ENCODE measurements around the gene MORN5.

The MORN5 gene

DNA sequence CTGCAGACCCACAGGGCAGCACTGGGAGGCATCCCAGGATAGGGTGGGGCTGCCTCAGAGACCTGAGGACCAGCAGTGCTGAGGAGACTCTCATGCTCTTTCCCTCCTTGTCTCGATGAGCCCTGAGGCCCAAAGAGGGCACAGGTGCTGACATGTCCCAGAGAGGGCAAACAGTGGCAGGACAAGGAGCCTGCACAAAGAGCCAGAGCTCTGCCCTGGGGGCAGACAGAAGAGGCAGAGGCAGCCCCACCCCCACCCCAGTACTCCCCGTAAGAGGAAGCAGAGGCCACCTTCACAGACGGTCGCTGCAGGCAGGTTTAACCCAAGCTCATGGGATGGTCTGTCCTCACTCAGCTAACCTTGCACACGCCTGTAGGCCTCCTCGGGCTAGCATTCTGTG, 37.2 kb upstream of the MORN5 start:
- Histone ChIP-seq H3K9me3 (ENCODE audit: insufficient read depth, low read depth, low read length) (no peaks in the 10 kb centered on the region), H4K20me1 (ENCODE audit: insufficient read depth, low read length, poor library complexity, severe bottlenecking) (no peaks in the 10 kb centered on the region), H3K27me3 (ENCODE audit: insufficient read depth, low read length, poor library complexity, severe bottlenecking) (no peaks in the 10 kb centered on the region), H3K79me2 (ENCODE audit: insufficient read depth, low read length) (no peaks in the 10 kb centered on the region), H2AFZ (ENCODE audit: low read length) (no peak overlapping the region), H3K4me3 (ENCODE audit: low read length, poor library complexity, severe bottlenecking) (no peak overlapping the region), H3F3A (ENCODE audit: low read depth) (no peaks in the 10 kb centered on the region), H3K9me2 (replicated peaks; ENCODE audit: low read depth, low read length) (no peaks in the 10 kb centered on the region), H3K36me3 (ENCODE audit: insufficient read depth, low read length) (no peaks in the 10 kb centered on the region), H3K9ac (ENCODE audit: low read depth, low read length, poor library complexity, severe bottlenecking) (no peak overlapping the region), H3K4me1 (ENCODE audit: insufficient read depth, low read length, poor library complexity, severe bottlenecking) (peaks cover 7% of the 10 kb centered on the region), H3K4me2 (ENCODE audit: low read depth, low read length, poor library complexity, severe bottlenecking) (no peak overlapping the region)
- TF ChIP-seq EZH2phosphoT487 (IDR thresholded peaks at IDR 0.05; ENCODE audit: borderline replicate concordance) (no peak), CTCF (conservative IDR thresholded peaks at IDR 0.05; ENCODE audit: low read length) (no peak)

DNA sequence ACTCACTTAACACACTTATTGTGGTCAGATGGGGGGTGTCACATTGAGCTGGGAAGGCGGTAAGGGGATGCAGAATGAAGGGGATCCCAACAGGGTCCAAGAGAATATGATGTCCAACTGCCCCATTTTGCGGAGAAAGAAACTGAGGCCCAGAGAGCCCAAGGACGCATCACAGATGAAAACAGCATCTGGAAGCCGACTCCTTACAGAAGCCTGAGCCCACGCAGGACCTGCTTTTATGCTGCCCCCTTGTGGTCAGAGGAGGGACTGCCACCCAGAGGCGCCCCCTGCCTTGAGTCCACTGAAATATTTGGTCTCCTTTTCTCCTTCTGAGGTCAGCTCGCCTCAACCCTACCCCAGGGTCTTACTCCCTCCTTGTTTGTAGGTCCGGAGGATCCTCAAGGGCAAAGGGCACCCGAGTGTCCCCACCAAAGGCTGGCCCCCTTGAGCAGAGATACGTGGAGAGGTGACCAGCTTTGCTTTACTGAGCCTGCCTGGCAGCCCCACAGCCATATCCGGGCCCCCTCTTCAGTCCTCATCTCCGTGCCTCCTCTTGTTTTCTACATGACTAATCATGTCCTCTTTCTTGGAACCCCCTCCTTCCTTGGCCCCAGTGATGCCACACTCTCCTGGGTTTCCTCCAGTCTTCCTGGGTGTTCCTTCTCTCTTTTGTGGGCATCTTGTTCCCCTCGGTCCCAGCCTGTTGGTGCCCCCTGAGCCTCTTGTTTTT, 36.6 kb upstream of the MORN5 start:
- Histone ChIP-seq H3K9me3 (ENCODE audit: insufficient read depth, low read depth, low read length) (no peaks in the 10 kb centered on the region), H3K79me2 (ENCODE audit: insufficient read depth, low read length) (no peaks in the 10 kb centered on the region), H3K9me2 (replicated peaks; ENCODE audit: low read depth, low read length) (no peaks in the 10 kb centered on the region), H3K4me1 (ENCODE audit: insufficient read depth, low read length, poor library complexity, severe bottlenecking) (peaks cover 7% of the 10 kb centered on the region), H3K27me3 (ENCODE audit: insufficient read depth, low read length, poor library complexity, severe bottlenecking) (no peaks in the 10 kb centered on the region), H2AFZ (ENCODE audit: low read length) (peak overlapping the region; percentile 19; the same call in 1 of the 2 replicates), H3F3A (ENCODE audit: low read depth) (no peaks in the 10 kb centered on the region), H4K20me1 (ENCODE audit: insufficient read depth, low read length, poor library complexity, severe bottlenecking) (no peaks in the 10 kb centered on the region), H3K36me3 (ENCODE audit: insufficient read depth, low read length) (no peaks in the 10 kb centered on the region), H3K9ac (ENCODE audit: low read depth, low read length, poor library complexity, severe bottlenecking) (no peak overlapping the region), H3K4me3 (ENCODE audit: low read length, poor library complexity, severe bottlenecking) (no peak overlapping the region), H3K4me2 (ENCODE audit: low read depth, low read length, poor library complexity, severe bottlenecking) (no peak overlapping the region)
- peak; percentile 100 for TF ChIP-seq CTCF (conservative IDR thresholded peaks at IDR 0.05; ENCODE audit: low read length)
- no peak for TF ChIP-seq EZH2phosphoT487 (IDR thresholded peaks at IDR 0.05; ENCODE audit: borderline replicate concordance)

DNA sequence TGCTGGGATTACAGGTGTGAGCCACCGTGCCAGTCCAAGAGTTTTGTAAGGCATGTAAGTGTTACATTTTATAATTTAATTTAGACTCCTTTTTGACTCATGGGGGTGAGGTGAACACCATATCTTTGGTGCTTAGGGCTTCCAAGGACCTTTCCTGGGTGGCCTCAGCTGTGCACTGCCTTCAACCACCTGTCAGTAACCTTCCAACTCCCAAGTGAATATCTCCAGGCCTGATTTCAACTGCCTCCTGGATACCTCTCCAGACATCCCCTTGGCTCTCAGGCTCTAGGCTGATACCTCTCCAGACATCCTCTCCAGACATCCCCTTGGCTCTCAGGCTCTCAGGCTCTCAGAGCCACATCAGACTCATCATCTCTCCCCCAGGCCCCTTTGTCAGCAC, 35.7 kb upstream of the MORN5 start:
- no peak overlapping the region for H3K9ac ChIP-seq (ENCODE audit: low read depth, low read length, poor library complexity, severe bottlenecking)
- H3K4me3 ChIP-seq (ENCODE audit: low read length, poor library complexity, severe bottlenecking) = no peak overlapping the region
- H3K36me3 ChIP-seq (ENCODE audit: insufficient read depth, low read length) = no peaks in the 10 kb centered on the region
- H3K27me3 ChIP-seq (ENCODE audit: insufficient read depth, low read length, poor library complexity, severe bottlenecking) = no peaks in the 10 kb centered on the region
- no peak overlapping the region for H2AFZ ChIP-seq (ENCODE audit: low read length)
- H3F3A ChIP-seq (ENCODE audit: low read depth) = no peaks in the 10 kb centered on the region
- H3K79me2 ChIP-seq (ENCODE audit: insufficient read depth, low read length) = no peaks in the 10 kb centered on the region
- no peaks in the 10 kb centered on the region for H4K20me1 ChIP-seq (ENCODE audit: insufficient read depth, low read length, poor library complexity, severe bottlenecking)
- H3K9me2 ChIP-seq (replicated peaks; ENCODE audit: low read depth, low read length) = no peaks in the 10 kb centered on the region
- TF ChIP-seq CTCF (conservative IDR thresholded peaks at IDR 0.05; ENCODE audit: low read length) (no peak), EZH2phosphoT487 (IDR thresholded peaks at IDR 0.05; ENCODE audit: borderline replicate concordance) (no peak)
- no peaks in the 10 kb centered on the region for H3K9me3 ChIP-seq (ENCODE audit: insufficient read depth, low read depth, low read length)
- peaks cover 7% of the 10 kb centered on the region for H3K4me1 ChIP-seq (ENCODE audit: insufficient read depth, low read length, poor library complexity, severe bottlenecking)
- no peak overlapping the region for H3K4me2 ChIP-seq (ENCODE audit: low read depth, low read length, poor library complexity, severe bottlenecking)

All from Loucy (cell line).